Activated CD4-positive, CD25-positive, alpha-beta regulatory T cell treated with anti-CD3 and anti-CD28 coated beads, Interleukin-2, amount 50 U/mL, for 72 hours (primary cell): ENCODE data around the gene IL12RB1.
A peak's percentile ranks its signal among the peaks of the same experiment; 100 is the strongest.

Experiments
- DNase-seq: peaks from one replicate; pipeline ENCODE4 v3.0.0; 2021

IL12RB1 gene

DNA sequence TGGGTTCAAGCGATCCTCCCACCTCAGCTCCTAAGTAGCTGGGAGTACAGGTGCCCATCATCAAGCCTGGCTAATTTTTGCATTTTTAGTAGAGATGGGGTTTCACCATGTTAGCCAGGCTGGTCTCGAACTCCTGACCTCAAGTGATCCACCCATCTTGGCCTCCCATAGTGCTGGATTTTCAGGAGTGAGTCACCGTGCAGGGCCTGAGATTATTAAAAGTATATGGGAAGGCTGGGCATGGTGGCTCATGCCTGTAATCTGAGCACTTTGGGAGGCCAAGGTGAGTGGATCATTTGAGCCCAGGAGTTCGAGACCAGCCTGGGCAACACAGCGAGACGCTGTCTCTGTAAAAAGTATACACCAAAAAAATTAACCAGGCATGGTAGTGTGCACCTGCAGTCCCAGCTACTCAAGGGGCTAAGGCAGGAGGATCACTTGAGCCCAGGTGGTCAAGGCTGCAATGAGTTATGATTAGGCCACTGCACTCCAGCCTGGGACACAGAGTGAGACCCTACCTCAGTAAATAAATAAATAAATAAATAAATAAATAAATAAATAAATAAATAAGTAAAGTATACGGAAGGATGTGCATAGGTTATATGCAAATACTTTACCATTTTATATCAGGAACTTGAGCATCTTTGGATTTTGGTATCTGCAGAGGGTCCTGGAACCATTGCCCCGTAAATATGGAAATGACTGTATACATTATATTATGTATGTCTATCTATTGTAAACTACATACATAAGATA is 854 bp downstream of the IL12RB1 start:
- DNase-seq: no peak

DNA sequence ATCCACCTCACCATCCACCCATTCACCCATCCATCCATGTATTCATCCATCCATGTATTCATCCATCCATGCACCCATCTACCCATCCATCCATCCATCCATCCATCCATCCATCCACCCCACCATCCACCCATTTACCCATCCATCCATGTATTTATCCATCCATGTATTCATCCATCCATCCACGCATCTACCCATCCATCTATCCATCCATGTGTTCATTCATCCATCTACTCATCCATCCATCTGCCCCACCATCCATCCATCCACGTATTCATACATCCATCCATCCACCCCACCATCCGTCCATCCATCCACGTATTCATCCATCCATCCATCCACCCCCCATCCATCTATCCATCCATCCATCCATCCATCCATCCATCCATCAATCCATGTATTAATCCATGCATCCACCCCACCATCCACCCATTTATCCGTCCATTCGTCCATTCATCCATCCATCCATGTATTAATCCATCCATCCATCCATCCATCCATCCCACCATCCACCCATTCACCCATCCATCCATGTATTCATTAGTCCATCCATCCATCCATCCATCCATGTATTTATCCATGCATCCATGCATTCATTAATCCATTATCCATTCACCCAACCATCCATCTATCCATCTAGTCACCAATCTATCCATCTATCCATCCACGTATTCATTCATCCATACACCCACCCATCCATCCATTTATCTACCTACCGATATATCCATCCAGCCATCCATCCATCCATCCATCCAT is 2.6 kb downstream of the IL12RB1 start:
- DNase-seq: no peak

DNA sequence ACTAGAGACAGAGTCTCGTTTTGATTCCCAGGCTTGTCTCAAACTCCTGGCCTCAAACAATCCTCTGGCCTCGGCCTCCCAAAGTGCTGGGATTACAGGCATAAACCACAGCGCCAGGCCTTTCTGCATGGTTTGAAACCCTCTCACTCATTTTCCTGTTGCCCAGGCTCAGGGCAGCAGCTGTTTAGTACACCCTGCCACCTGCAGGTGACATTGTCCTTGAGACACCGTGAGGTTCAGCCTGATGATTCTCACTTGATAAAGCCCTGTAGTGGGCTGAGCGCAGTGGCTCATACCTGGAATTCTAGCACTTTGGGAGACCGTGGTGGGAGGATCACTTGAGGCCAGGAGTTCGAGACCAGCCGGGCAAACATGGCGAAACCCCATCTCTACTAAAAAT is 12.5 kb downstream of the IL12RB1 start:
- DNase-seq: no peak

DNA sequence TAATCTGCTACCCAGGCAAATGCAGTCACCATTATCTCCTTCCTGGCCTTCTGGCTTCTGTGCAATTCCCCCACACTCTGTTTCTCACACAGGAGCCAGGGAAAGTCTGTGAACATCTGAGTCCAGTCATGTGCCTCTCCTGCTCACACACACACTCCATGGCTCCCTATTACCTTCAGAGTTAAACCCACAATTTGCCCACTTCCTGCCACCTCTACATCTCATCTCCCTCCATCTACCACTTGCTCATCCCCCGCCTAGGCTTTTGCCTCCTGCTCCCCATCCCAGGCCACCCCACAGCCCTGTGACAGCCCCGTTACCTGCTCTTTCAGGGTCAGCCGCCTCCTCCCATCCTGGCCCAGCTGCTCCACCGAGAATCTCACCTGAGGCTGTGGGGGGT is 13.5 kb downstream of the IL12RB1 start:
- no peak for DNase-seq

DNA sequence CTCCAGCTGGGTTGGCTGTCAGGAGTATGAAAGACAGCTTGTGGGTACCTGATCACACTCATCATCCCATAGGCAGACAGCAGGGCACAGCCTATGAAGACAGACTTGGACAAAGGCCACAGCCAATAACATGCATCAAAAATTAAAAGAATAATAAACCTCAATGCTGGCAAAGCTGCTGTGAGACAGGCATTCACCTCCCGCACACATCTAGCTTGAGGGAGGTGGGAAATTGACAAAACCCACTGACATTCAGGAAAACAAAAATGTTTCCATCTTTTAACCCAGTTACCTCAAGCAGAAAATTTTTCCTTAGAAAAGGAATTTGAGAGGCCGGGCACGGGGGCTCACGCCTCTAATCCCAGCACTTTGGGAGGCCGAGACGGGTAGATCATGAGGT is 14.4 kb downstream of the IL12RB1 start:
- no peak for DNase-seq

DNA sequence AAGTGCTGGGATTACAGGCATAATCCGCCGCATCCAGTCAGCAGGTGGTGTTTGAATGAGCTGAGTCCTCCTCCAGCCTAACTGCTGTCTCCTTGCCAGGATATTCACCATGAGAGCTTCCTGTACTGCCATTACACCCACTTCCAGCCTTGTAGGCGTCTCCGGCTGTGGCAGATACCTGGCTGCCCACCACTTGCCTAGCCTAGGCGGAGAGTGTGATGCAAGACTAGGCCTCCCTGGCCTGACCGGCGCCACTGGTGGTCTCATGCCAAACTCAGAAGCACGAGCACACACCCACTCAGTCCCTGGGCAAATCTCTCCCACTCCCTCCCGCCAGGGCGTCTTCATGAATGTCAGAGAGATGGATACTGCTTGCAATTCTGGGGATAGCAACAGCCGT is 16.6 kb downstream of the IL12RB1 start:
- no peak for DNase-seq

DNA sequence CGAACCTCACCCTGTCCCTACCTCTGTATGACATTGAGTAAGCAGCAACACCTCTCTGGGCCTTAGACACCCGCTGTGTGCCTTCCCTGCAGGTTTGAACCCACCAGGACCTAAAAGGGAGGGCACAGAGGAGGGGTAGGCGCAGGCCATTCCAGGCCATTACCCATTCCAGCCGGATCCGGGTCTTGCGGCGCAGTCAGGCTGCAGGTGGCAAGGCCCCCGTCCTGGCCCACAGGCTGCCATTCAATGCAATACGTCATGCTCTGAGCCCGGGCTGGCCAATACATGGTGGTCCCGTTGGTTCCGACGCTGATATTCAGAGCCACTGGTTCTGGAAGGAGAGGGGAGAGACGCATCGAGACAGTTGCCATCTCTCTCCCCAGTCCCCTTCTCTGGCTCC is 17.4 kb downstream of the IL12RB1 start:
- DNase-seq: no peak

DNA sequence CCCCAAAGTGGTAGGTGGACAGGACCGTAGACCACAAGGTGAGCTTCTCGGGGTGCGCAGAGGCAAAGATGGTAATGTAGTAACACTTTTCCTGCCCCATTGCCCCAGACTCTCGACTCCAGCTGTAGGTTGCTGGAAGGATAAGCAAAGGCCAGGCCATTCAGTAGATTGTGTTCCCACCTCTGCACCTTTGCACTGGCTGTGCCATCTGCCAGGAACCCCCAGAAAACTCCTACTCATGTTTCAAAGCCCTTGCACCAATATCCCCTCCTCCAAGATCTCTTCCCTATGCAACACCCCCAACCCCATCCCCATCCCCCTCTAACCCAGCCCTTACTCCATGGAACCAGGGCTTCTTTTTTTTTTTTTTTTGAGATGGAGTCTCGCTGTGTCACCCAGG is 18.3 kb downstream of the IL12RB1 start:
- no peak for DNase-seq

DNA sequence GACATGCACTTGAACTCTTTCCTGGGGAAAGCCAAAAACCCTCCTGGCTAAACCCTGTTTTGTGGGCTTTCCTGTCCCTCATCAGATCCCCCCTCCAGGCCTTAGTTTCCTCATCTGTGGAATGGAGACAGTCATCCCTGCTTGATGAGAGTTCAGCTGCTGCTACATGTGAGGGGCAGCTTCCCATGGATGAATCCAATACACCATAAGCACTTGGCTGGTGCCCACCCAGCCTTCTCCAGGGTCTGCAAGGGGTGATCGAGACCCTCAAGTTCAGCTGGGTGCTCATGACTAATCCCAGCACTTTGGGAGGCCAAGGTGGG is 21.6 kb downstream of the IL12RB1 start:
- no peak for DNase-seq

DNA sequence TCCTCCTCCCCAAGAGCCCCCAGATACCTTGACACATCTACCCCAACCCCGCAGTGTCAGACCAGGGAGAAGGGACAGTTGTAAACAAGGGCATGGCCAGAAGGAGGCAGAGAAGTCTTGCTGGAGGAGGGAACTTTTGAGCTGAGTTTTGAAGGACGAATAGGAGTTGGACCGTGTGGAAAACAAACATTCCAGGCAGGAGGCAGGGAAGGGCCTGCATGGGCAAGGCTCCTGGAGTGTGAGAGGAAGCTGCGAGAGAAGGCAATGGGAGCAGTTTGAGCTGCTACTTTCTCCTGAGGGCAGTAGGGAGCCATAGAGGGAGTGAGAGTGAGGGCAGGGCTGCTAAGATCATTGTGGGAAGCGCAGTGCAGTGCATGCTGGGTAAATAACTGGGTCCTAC is 23.3 kb downstream of the IL12RB1 start:
- DNase-seq: peak; percentile 44

DNA sequence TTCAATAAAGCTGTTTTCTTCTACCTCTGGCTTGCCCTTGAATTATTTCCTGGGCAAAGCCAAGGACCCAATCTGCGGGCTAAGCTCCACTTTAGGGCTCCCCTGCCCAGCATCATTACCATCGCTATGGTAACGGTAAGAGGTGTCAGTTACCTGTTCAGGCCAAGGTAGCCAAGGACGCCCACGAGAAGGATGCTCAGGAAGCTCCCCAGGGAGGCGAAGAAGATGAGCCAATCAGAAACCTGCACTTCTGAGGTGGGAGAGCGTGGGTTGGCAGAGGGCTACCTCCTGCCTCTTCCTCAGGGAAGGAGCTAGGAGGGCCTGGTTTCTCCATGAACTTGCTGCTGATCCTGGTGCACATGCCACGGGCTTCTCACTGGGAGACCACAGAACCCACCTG is 24.7 kb downstream of the IL12RB1 start:
- DNase-seq: no peak

DNA sequence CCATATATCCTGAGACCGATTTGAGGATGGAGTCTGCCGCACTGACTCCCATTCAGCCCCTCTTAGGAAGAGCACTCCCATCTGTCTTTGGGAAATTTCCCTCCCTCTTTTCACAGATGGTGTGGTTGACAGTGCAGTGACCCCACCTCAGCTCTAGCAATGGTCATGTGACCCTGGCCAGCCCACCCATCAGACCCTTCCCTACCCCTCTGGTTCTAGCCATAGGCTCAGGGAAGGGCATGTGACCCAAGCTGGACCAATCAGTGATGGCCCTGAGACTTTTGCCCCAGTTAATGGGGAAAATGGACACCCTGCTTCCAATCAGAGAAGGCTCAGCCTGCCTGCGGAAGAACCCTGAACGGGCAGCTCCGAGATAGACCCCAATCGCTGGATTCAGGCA is 26.3 kb downstream of the IL12RB1 start:
- no peak for DNase-seq

DNA sequence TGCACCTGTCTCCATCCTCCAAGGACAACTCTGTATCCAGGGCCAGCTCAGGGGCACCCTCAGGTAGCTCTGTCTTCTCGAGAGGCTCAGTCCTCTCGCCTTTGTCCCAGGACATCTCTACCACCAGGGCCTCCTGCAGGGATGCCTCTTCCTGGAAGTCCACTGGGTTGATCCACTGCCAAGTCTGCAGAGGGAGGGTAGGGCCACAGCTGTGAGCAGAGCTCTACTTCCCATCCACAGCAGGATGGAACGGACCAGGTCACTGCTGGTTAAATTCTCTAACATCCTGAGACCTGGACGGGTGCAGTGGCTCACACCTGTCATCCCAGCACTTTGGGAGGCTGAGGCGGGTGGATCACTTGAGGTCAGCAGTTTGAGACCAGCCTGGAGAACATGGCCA is 26.8 kb downstream of the IL12RB1 start:
- no peak for DNase-seq

DNA sequence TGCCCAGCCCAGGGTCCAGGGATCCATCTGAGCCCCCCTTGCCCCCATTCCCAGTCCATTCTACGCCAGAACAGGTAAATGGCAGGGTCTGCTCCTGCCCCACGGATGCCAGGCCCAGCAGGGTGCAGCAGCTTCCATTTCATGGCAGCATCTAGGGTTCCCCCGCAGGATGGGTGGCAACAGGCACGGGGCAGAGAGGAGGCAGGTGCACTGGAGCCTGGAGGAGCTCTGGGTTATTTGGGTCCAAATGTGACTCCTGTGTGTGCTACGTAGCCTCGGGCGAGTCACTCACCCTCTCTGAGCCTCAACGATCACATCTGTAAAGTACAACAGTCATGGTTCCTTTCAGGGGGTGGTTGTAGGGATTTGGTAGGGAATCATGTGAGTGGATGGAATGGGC is 27.4 kb downstream of the IL12RB1 start:
- no peak for DNase-seq

DNA sequence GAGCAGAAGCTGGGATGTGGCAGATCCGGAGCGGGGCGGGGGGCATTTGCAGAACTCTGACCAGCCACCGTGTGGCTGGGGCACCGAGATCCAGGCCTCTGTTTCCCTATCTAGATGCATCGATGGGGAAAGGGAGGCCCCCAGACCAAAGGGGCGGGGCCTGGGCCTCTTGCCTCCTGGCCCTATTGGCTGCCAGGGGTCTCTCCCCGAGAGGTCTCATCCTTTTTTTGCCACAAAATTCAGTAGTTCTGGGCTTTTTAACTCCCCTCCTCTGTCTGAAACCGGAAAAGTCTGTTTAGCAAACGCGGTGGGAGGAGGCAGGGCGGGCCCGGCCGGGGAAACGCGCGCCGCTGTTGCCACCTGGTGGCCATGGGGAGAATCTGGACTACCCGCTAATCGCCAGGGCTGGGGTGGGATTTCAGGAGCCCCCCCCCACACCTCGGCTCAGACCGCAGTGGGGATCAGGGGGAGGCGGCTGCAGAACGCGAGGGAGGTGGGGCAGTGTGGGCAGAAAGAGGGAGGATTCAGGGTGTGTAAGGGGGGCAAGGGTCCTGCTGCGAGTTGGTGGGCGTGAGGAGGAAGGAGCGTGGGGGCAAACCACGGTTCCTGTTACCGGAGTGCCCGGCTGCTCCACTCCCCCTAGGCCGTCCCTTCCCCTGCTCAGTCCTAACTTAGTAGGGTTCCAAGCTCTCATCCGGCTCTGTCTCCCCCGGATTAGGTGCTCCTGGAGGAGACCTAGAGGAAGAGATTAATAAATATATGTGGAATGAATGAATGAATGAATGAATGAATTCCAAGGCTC is 28.3 kb downstream of the IL12RB1 start:
- peak; percentile 84 for DNase-seq

DNA sequence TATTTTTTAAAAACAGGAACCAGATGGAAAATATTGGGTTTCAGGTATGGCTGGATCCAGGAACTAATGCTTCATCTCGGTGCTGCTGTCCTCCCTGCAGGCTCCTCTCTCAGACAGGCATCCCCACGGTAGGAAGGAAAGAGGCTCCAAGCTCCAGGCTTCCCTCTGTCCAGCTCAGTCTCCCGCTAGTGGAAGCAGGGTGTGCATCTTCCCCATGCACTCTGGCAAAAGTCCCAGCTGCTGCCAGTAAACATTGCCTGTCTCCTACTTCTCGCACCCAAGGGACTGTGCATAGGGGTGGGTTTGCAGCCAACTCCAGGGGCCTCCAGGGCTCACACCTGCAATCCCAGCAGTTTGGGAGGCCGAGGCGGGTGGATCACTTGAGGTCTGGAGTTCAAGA is 29.2 kb downstream of the IL12RB1 start:
- no peak for DNase-seq

DNA sequence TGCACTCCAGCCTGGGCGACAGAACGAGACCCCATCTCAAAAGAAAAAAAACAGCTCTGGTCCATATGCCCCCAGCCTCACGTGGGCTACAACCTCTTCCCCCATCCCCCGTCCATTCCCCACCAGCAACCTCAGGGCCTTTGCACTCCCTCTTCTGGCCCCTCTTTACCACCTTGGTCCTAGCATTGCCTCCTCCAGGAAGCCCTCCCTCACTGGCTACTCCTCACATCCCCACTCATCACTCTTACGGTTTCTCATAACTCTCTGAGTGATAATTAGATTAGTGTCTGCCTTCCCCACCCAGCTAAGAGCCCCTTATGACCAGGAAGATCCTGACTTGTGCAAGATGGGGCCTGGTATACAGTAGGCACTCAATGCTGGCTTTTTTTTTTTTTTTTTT is 30.8 kb downstream of the IL12RB1 start:
- DNase-seq: no peak

DNA sequence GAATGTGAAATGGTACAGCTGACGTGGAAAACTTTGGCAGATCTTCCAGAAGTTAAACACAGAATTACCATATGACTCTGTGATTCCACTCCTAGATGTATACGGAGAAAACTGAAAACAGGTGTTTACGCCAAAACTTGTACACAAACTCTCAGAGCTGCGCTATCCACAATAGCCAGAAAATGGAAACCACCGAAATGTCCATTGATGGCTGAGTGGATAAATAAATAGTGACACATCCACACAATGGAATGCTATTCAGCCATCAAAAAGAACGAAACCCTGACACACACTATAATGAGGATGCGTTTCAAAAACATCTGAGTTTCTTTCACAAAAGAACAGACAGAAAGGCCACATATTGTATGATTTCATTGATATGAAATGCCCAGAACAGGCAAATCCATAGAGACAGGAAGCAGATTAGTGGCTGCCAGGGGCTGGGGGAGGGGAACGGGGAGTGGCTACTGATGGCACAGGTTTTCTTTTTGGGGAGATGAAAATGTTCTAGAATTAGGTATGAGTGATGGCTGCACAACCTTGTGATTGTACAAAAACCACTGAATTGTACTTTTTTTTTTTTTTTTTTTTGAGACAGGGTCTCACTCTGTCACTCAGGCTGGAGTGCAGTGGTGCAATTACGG is 33.0 kb downstream of the IL12RB1 start:
- no peak for DNase-seq

DNA sequence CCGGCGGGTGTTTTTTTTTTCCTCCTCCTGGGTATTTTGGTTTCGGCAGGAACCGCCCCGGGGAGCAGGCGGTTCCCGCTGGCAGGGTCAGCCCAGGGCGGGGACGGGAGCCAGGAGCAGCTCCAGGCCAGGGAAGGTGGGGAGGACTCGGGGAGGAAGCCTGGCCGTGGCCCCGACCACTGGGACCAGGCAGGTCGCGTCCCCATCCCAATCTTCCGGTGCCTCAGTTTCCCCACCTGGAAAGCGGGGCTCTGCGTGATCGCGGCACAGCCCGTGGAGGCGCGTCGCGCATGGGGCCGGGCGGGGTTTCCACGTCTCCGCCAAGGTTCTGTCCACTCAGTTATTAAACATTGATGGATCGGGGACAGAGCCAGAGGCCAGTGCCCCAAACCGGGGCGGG is 34.8 kb downstream of the IL12RB1 start:
- no peak for DNase-seq

DNA sequence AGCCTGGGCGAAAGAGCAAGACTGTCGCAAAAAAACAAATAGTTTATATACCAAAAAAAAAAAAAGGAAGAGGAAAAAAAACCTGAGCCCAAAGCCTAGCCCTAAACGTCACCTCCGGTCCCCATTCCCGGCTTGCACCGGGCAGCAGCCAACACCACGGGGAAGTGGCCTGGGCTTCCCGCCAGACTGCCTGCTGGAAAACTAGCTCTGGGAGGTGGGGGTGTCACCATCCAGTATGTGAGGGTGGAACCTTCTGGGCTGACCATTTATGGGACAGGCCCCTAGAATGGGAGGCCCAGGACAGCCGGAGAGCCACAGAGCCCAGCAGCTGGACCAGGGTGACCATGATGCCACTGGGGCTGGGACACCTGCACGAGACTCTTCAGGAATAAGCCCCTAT is 37.3 kb downstream of the IL12RB1 start:
- DNase-seq: no peak

DNA sequence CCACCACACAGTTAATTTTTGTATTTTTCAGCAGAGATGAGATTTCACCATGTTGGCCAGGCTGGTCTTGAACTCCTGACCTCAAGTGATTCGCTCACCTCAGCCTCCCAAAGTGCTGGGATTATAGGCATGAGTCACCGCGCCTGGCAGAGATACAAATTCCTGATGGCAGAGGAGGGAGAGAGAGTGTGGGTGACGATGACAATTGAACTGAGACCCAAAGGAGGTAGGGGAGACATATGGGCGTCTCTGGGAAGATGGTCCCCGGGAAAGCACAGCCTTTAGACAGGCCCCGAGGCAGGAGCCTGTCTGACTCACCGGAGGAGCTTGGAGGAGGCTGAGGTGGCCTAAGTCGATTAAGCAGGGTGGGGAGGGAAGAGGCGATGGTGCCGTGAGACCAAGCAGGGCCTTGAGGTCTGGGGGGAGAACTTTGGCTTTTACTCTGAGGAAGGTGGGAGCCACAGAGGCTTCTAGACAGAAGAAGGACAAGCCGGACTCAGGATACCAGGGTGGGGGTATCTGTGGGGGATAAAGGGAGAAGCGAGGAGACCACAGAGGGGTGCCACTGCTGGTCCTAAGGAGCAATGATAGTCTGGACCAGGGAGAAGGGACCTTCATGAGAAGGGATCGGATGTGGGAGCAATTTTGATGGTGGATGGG is 40.5 kb downstream of the IL12RB1 start:
- no peak for DNase-seq

DNA sequence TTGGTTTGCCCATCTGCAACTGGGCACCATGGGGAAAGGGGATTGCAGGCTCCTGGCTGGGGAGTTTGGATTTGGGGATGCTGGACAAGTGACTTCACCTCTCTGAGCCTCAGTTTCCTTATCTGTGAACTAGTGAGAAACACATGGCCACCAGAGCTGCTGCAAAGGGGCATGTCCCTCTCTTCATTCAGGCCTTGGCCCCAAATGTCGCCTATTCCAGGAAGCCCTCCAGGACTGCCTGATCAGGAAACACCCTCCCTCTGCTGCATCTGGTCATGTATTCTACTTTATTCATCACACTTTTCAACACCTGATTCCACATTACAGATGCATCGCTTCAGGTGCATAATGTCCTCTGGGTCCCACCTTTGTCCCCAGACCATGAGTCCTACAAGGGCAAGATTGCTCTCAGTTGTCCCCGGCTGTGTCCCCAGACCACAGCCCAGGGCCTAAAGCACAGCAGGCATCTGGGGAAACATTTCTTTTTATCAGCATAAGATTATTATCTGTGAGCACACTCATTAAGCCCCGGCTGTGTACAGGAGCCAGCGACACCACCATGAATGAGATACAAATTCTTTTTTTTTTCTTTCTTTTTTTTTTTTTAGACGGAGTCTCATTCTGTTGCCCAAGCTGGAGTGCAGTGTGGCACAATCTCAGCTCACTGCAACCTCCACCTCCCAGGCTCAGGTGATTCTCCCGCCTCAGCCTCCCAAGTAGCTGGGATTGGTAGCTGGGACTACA is 41.3 kb downstream of the IL12RB1 start:
- DNase-seq: no peak
